Ishikawa (cell line): ENCODE results near the gene PRR14L.

ENCODE experiments used
- CEBPB ChIP-seq: IDR thresholded peaks from 2 replicates; pipeline ENCODE4 v1.6.1; 2012
- CREB1 ChIP-seq: IDR thresholded peaks from 2 replicates; pipeline ENCODE4 v1.6.1; 2012; ENCODE audit warnings: low read depth
- EGR1 ChIP-seq: IDR thresholded peaks from 2 replicates; pipeline ENCODE4 v1.6.1; 2012
- EP300 ChIP-seq: IDR thresholded peaks from 2 replicates; pipeline ENCODE4 v1.6.1; 2012; ENCODE audit warnings: borderline replicate concordance
- RAD21 ChIP-seq: IDR thresholded peaks from 2 replicates; pipeline ENCODE4 v1.6.1; 2012; ENCODE audit warnings: low read depth
- TAF1 ChIP-seq: IDR thresholded peaks from 2 replicates; pipeline ENCODE4 v1.6.1; 2012; ENCODE audit warnings: low read depth, mild to moderate bottlenecking
- TCF12 ChIP-seq: IDR thresholded peaks from 2 replicates; pipeline ENCODE4 v1.6.1; 2012; ENCODE audit warnings: low read depth
- TEAD4 ChIP-seq: IDR thresholded peaks from 2 replicates; pipeline ENCODE4 v1.6.1; 2012
- YY1 ChIP-seq: IDR thresholded peaks from 2 replicates; pipeline ENCODE4 v1.6.1; 2012; ENCODE audit warnings: low read depth
- TF ChIP-seq, protein P1 (sequence below): IDR thresholded peaks from 2 replicates; pipeline ENCODE4 v1.6.1; 2012; ENCODE audit warnings: low read depth, mild to moderate bottlenecking
- TF ChIP-seq, protein P2 (sequence below): IDR thresholded peaks from 2 replicates; pipeline ENCODE4 v1.6.1; 2012
- TF ChIP-seq, protein P3 (sequence below): IDR thresholded peaks from 2 replicates; pipeline ENCODE4 v1.6.1; 2012

DNA sequence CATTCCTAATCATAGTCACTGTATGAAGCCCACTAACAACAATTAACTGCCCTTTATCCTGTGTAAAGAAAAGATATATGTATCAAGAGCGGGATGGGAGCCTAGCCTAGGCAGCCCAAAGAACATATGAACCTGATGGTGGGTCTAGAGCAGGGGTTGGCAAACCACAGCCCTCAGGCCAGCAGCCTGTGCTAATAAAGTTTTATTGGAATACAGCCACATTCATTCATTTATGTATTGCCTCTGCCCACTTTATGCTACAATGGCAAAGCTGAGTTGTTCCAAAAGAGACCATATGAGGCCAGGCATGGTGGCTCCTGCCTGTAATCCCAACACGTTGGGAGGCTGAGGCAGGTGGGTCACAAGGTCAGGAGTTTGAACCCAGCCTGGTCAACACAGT, 13.5 kb downstream of the PRR14L start:
- TF ChIP-seq TCF12 (no peak), RAD21 (no peak), YY1 (no peak), EP300 (no peak), CEBPB (no peak), TAF1 (no peak), TEAD4 (no peak), EGR1 (no peak), CREB1 (no peak)
- TF ChIP-seq, protein P1, sequence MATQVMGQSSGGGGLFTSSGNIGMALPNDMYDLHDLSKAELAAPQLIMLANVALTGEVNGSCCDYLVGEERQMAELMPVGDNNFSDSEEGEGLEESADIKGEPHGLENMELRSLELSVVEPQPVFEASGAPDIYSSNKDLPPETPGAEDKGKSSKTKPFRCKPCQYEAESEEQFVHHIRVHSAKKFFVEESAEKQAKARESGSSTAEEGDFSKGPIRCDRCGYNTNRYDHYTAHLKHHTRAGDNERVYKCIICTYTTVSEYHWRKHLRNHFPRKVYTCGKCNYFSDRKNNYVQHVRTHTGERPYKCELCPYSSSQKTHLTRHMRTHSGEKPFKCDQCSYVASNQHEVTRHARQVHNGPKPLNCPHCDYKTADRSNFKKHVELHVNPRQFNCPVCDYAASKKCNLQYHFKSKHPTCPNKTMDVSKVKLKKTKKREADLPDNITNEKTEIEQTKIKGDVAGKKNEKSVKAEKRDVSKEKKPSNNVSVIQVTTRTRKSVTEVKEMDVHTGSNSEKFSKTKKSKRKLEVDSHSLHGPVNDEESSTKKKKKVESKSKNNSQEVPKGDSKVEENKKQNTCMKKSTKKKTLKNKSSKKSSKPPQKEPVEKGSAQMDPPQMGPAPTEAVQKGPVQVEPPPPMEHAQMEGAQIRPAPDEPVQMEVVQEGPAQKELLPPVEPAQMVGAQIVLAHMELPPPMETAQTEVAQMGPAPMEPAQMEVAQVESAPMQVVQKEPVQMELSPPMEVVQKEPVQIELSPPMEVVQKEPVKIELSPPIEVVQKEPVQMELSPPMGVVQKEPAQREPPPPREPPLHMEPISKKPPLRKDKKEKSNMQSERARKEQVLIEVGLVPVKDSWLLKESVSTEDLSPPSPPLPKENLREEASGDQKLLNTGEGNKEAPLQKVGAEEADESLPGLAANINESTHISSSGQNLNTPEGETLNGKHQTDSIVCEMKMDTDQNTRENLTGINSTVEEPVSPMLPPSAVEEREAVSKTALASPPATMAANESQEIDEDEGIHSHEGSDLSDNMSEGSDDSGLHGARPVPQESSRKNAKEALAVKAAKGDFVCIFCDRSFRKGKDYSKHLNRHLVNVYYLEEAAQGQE = no peak
- TF ChIP-seq, protein P2, sequence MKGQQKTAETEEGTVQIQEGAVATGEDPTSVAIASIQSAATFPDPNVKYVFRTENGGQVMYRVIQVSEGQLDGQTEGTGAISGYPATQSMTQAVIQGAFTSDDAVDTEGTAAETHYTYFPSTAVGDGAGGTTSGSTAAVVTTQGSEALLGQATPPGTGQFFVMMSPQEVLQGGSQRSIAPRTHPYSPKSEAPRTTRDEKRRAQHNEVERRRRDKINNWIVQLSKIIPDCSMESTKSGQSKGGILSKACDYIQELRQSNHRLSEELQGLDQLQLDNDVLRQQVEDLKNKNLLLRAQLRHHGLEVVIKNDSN = no peak
- TF ChIP-seq, protein P3, sequence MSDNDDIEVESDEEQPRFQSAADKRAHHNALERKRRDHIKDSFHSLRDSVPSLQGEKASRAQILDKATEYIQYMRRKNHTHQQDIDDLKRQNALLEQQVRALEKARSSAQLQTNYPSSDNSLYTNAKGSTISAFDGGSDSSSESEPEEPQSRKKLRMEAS = no peak
